CD14-positive monocyte (primary cell): Measurements from ENCODE around the gene MED12L. TPM values are rescaled to one million over a fixed set of nuclear protein-coding genes. Genes with fewer than 3 reads are reported as not detected.
A peak's percentile ranks its signal among the peaks of the same experiment; 100 is the strongest.

Experiments
- DNase-seq, 3 donors: peaks; one replicate each; pipeline ENCODE4 v3.0.0-alpha.2; 2011 to 2022
- H2AFZ ChIP-seq: 2 replicates; pipeline ENCODE4 v1.6.0; 2012; ENCODE audit warnings: mild to moderate bottlenecking, low read depth, low read length, inconsistent platforms; ENCODE audit not compliant: insufficient read depth, poor library complexity, severe bottlenecking
- H3K27ac ChIP-seq, 2 donors: 1 replicate in 1 of 2; 2 replicates in 1 of 2; pipeline ENCODE4 v1.5.1; 2012 to 2013; ENCODE audit warnings: low read length in 2 of 2, control low read depth in 1 of 2, inconsistent platforms in 1 of 2, low read depth in 1 of 2, mild to moderate bottlenecking in 1 of 2
- H3K27me3 ChIP-seq, 2 donors: one replicate each; pipeline versions ENCODE4 v1.6.0 to v1.6.1; 2011 to 2013; ENCODE audit warnings: low read length in 2 of 2; ENCODE audit not compliant: control insufficient read depth in 2 of 2, insufficient read depth in 2 of 2
- H3K36me3 ChIP-seq, 2 donors: replicated peaks in 1 of 2; 1 replicate in 1 of 2; 2 replicates in 1 of 2; pipeline versions ENCODE4 v1.5.1 to v1.6.1; 2012 to 2013; ENCODE audit warnings: low read length in 2 of 2, control low read depth in 1 of 2, inconsistent platforms in 1 of 2, mild to moderate bottlenecking in 1 of 2; ENCODE audit not compliant: insufficient read depth in 2 of 2, control insufficient read depth in 1 of 2
- H3K4me1 ChIP-seq, 2 donors: 1 replicate in 1 of 2; 2 replicates in 1 of 2; pipeline versions ENCODE4 v1.5.1 to v1.6.1; 2012 to 2013; ENCODE audit warnings: low read length in 2 of 2, control low read depth in 1 of 2, inconsistent platforms in 1 of 2, mild to moderate bottlenecking in 1 of 2, moderate library complexity in 1 of 2; ENCODE audit not compliant: insufficient read depth in 2 of 2, control insufficient read depth in 1 of 2
- H3K4me2 ChIP-seq: replicated peaks from 2 replicates; pipeline ENCODE3; 2012; ENCODE audit warnings: low read length, moderate library complexity, mild to moderate bottlenecking; ENCODE audit not compliant: poor library complexity, severe bottlenecking; ENCODE audit errors: extremely low read depth
- H3K4me3 ChIP-seq, 3 experiments: fragments of 200-600 bp in 1 of 3; sonication (generic) in 1 of 3; replicated peaks in 1 of 3; 1 replicate in 2 of 3; 2 replicates in 1 of 3; pipeline ENCODE4 v1.5.1; 2011 to 2013; ENCODE audit warnings: low read length in 3 of 3, mild to moderate bottlenecking in 3 of 3, control low read depth in 2 of 3, low read depth in 2 of 3, inconsistent platforms in 1 of 3, moderate library complexity in 1 of 3
- H3K79me2 ChIP-seq: 2 replicates; pipeline ENCODE4 v1.6.0; 2012; ENCODE audit warnings: mild to moderate bottlenecking, control low read depth, inconsistent platforms, low read length, moderate library complexity; ENCODE audit not compliant: insufficient read depth
- H3K9ac ChIP-seq: 2 replicates; pipeline ENCODE4 v1.6.0; 2017; ENCODE audit warnings: low read length, mild to moderate bottlenecking; ENCODE audit not compliant: insufficient read depth, poor library complexity, severe bottlenecking
- H3K9me3 ChIP-seq, 2 donors: replicated peaks in 1 of 2; 1 replicate in 1 of 2; 2 replicates in 1 of 2; pipeline versions ENCODE4 v1.5.1 to v1.6.1; 2012 to 2013; ENCODE audit warnings: low read length in 2 of 2, control low read depth in 1 of 2; ENCODE audit not compliant: control insufficient read depth in 1 of 2, insufficient read depth in 1 of 2
- H4K20me1 ChIP-seq: 2 replicates; pipeline ENCODE4 v1.6.0; 2012; ENCODE audit warnings: mild to moderate bottlenecking, low read length, control low read depth, moderate library complexity; ENCODE audit not compliant: insufficient read depth
- H3K27ac Mint-ChIP-seq, 7 donors: one replicate each; pipeline ENCODE4 v1.8.0; 2020; ENCODE audit warnings: mild to moderate bottlenecking in 7 of 7, mixed read lengths in 7 of 7, moderate library complexity in 6 of 7, inconsistent platforms in 2 of 7
- H3K27me3 Mint-ChIP-seq, 3 donors: one replicate each; pipeline ENCODE4 v1.8.0; 2021 to 2022; ENCODE audit warnings: low read depth in 3 of 3, mild to moderate bottlenecking in 3 of 3, mixed read lengths in 3 of 3, moderate library complexity in 3 of 3, inconsistent platforms in 1 of 3
- H3K36me3 Mint-ChIP-seq, 2 donors: one replicate each; pipeline ENCODE4 v1.8.0; 2020; ENCODE audit warnings: mixed read lengths in 2 of 2, inconsistent platforms in 1 of 2, mild to moderate bottlenecking in 1 of 2
- H3K4me1 Mint-ChIP-seq: one replicate; pipeline ENCODE4 v1.8.0; 2020; ENCODE audit warnings: mild to moderate bottlenecking, mixed read lengths
- H3K4me3 Mint-ChIP-seq, 2 donors: one replicate each; pipeline ENCODE4 v1.8.0; 2020; ENCODE audit warnings: mild to moderate bottlenecking in 2 of 2, mixed read lengths in 2 of 2, moderate library complexity in 1 of 2
- H3K9me3 Mint-ChIP-seq, 7 donors: one replicate each; pipeline ENCODE4 v1.8.0; 2020 to 2022; ENCODE audit warnings: mixed read lengths in 7 of 7, mild to moderate bottlenecking in 6 of 7, moderate library complexity in 6 of 7, inconsistent platforms in 2 of 7
- CTCF ChIP-seq: fragments of 200-600 bp; IDR thresholded peaks from one replicate; pipeline ENCODE4 v1.8.0; 2022; ENCODE audit warnings: antibody characterized with exemption, mild to moderate bottlenecking
- WGBS: methylation state at CpG from one replicate; pipeline ENCODE4 v1.1.5; 2013; ENCODE audit warnings: missing lambda C conversion rate; ENCODE audit not compliant: insufficient coverage; 5-methylcytosine and 5-hydroxymethylcytosine counted together
- intact Hi-C, 2 donors: fragments of 100-400 bp; cut with micrococcal nuclease; formaldehyde crosslinking; loops; one replicate each; pipeline versions ENCODE4 v1.15.0 to v1.15.1; 2023
- polyA plus RNA-seq, 3 donors: library from polyadenylated mRNA; depleted of rRNA in 1 of 3; unstranded in 2 of 3; stranded (reverse) in 1 of 3; fragments of 300-500 nt in 2 of 3; fragments of >200 nt in 1 of 3; fragmentation: Illumina TruSeq in 2 of 3; gene quantifications; 1 replicate in 2 of 3; 2 replicates in 1 of 3; pipeline ENCODE4 v1.2.3, GENCODE V29; 2012 to 2021

The MED12L gene
- polyA plus RNA-seq, 3 donors, result 0.12 to 0.29 TPM; not detected in 1

GRCh38 chr3:151224268-151224866 is 138.9 kb downstream of the MED12L start:
- Mint-ChIP-seq H3K4me3 (no peak overlapping the region), H3K9me3 (peaks cover 6 to 15% (median 12%) of the 10 kb centered on the region in 7 donors), H3K4me1 (peaks cover 23% of the 10 kb centered on the region), H3K27ac (no peak overlapping the region), H3K36me3 (peaks cover 6 to 8% of the 10 kb centered on the region in 2 donors), H3K27me3 (peaks cover 0 to 2% (median 0%) of the 10 kb centered on the region in 3 donors)
- no peak for DNase-seq
- Histone ChIP-seq H3K9ac (no peak overlapping the region), H3K79me2 (no peaks in the 10 kb centered on the region), H2AFZ (no peak overlapping the region), H3K27ac (no peak overlapping the region), H3K4me1 (peaks cover 14 to 24% of the 10 kb centered on the region in 2 donors), H3K9me3 (peaks cover 0 to 6% of the 10 kb centered on the region in 2 donors), H3K4me2 (no peak overlapping the region), H3K4me3 (no peak overlapping the region), H3K27me3 (no peaks in the 10 kb centered on the region), H3K36me3 (no peaks in the 10 kb centered on the region), H4K20me1 (no peaks in the 10 kb centered on the region)
- WGBS, result 92% methylated on average over 1 of the region's 4 CpGs
- intact Hi-C loops, result no loop called here
- no peak for TF ChIP-seq CTCF

- no peak for DNase-seq
- H3K4me3 ChIP-seq, result no peak overlapping the region
- H3K4me2 ChIP-seq, result no peak overlapping the region
- Mint-ChIP-seq H3K27me3 (peaks cover 0 to 2% (median 0%) of the 10 kb centered on the region in 3 donors), H3K4me3 (no peak overlapping the region), H3K4me1 (peaks cover 27% of the 10 kb centered on the region), H3K9me3 (peaks cover 6 to 15% (median 12%) of the 10 kb centered on the region in 7 donors), H3K36me3 (peaks cover 6 to 8% of the 10 kb centered on the region in 2 donors), H3K27ac (peak overlapping the region; percentile 46 to 82 (median 78))
- H3K9ac ChIP-seq, result no peak overlapping the region
- peak overlapping the region in 1 of 2 donors; percentile 51 for H3K27ac ChIP-seq
- H2AFZ ChIP-seq, result peak overlapping the region; percentile 71
- no peaks in the 10 kb centered on the region for H3K36me3 ChIP-seq
- no peaks in the 10 kb centered on the region for H3K79me2 ChIP-seq
- no peaks in the 10 kb centered on the region for H3K27me3 ChIP-seq
- TF ChIP-seq CTCF, result no peak
- H4K20me1 ChIP-seq, result no peaks in the 10 kb centered on the region
- intact Hi-C loops, result loop anchor here (5.0 kb wide), 1 partner anchor 58 kb away; no protein-coding TSS in a partner anchor
- 77% methylated on average over 8 of the region's 9 CpGs for WGBS
- H3K9me3 ChIP-seq, result peaks cover 0 to 6% of the 10 kb centered on the region in 2 donors
- peaks cover 18 to 29% of the 10 kb centered on the region in 2 donors for H3K4me1 ChIP-seq
Observed at GRCh38 chr3:151225040-151225975, 139.8 kb downstream of the MED12L start.
